ENCODE measurements around the gene ZNF606.

The ZNF606 gene

GRCh38 chr19:58001895-58002369 lies 688 bp downstream of the ZNF606 start:
- peak; percentile 40 for DNase-seq (ENCODE audit: low spot score)
- no peak for TF ChIP-seq CTCF (IDR thresholded peaks at IDR 0.05; ENCODE audit: extremely low read depth, insufficient read depth, missing control alignments)
- in situ Hi-C loops (cut with MboI; ENCODE audit: low pct_unique_long_range_greater_than_20kb, low sequenced_read_pairs, unreplicated experiment): no loop called here

- in situ Hi-C loops (cut with MboI; ENCODE audit: low pct_unique_long_range_greater_than_20kb, low sequenced_read_pairs, unreplicated experiment): no loop called here
- TF ChIP-seq CTCF (IDR thresholded peaks at IDR 0.05; ENCODE audit: extremely low read depth, insufficient read depth, missing control alignments): no peak
- DNase-seq (ENCODE audit: low spot score): no peak
Observed at GRCh38 chr19:58000677-58001076, 1.9 kb downstream of the ZNF606 start.

- in situ Hi-C loops (cut with MboI; ENCODE audit: low pct_unique_long_range_greater_than_20kb, low sequenced_read_pairs, unreplicated experiment): no loop called here
- no peak for DNase-seq (ENCODE audit: low spot score)
- no peak for TF ChIP-seq CTCF (IDR thresholded peaks at IDR 0.05; ENCODE audit: extremely low read depth, insufficient read depth, missing control alignments)
Observed at GRCh38 chr19:57992841-57993240, 9.8 kb downstream of the ZNF606 start.

- no peak for TF ChIP-seq CTCF (IDR thresholded peaks at IDR 0.05; ENCODE audit: extremely low read depth, insufficient read depth, missing control alignments)
- in situ Hi-C loops (cut with MboI; ENCODE audit: low pct_unique_long_range_greater_than_20kb, low sequenced_read_pairs, unreplicated experiment): no loop called here
- no peak for DNase-seq (ENCODE audit: low spot score)
Observed at GRCh38 chr19:57978586-57979289, 23.9 kb downstream of the ZNF606 start.

GRCh38 chr19:57974434-57974833 lies 28.2 kb downstream of the ZNF606 start, which contains the start of gene C19orf18:
Gene C19orf18, minus strand, starts transcription at chr19:57974534. Its CDS starts 102 bp downstream, at chr19:57974432.
- no peak for DNase-seq (ENCODE audit: low spot score)
- in situ Hi-C loops (cut with MboI; ENCODE audit: low pct_unique_long_range_greater_than_20kb, low sequenced_read_pairs, unreplicated experiment): no loop called here
- TF ChIP-seq CTCF (IDR thresholded peaks at IDR 0.05; ENCODE audit: extremely low read depth, insufficient read depth, missing control alignments): no peak

- DNase-seq (ENCODE audit: low spot score): no peak
- no peak for TF ChIP-seq CTCF (IDR thresholded peaks at IDR 0.05; ENCODE audit: extremely low read depth, insufficient read depth, missing control alignments)
- in situ Hi-C loops (cut with MboI; ENCODE audit: low pct_unique_long_range_greater_than_20kb, low sequenced_read_pairs, unreplicated experiment): no loop called here
Observed at GRCh38 chr19:57964761-57965160, 37.9 kb downstream of the ZNF606 start.
